NB4 (cell line): ENCODE results near the gene HHIP.

ENCODE experiments used
- DNase-seq: peaks from one replicate; pipeline ENCODE4 v3.0.0; 2010; ENCODE audit warnings: low read depth
- H3K4me3 ChIP-seq: one replicate; pipeline ENCODE4 v1.5.1; 2011; ENCODE audit warnings: mild to moderate bottlenecking, low read depth, low read length, moderate library complexity
- CTCF ChIP-seq: IDR thresholded peaks from one replicate; pipeline ENCODE4 v1.5.1; 2012; ENCODE audit warnings: low read depth, low read length
- MYC ChIP-seq: IDR thresholded peaks from 2 replicates; pipeline ENCODE4 v1.6.1; 2011; ENCODE audit warnings: low read depth, low read length
- POLR2A ChIP-seq: IDR thresholded peaks from 2 replicates; pipeline ENCODE4 v1.6.1; 2011; ENCODE audit warnings: mild to moderate bottlenecking; ENCODE audit not compliant: insufficient read length; ENCODE audit errors: extremely low read depth
- TF ChIP-seq, protein P1 (sequence below): IDR thresholded peaks from 2 replicates; pipeline ENCODE4 v1.6.1; 2011; ENCODE audit warnings: low read depth, low read length

Gene HHIP

DNA sequence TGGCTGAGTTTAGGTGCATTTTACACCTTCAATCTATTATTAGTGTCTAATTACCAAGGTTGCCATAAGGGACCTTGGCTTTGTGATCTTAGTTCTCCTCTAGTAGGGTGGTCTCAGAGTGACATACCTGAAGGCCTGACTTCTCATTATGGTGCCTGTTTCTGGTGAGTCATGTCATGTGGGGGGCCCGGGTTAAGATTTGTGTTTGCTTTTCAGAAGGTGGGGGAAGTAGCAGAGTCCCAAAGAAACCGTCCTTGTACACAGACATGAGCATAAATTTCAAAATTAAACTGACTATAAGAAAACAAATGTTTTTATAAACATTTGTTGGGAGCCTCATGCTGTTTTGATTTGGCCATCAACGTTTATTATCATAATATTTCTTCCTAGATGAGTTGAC lies 74.5 kb downstream of the HHIP start:
- no peak for DNase-seq
- TF ChIP-seq, protein P1, sequence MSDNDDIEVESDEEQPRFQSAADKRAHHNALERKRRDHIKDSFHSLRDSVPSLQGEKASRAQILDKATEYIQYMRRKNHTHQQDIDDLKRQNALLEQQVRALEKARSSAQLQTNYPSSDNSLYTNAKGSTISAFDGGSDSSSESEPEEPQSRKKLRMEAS: no peak
- no peak for TF ChIP-seq POLR2A
- TF ChIP-seq MYC: no peak
- TF ChIP-seq CTCF: no peak
- H3K4me3 ChIP-seq: no peak overlapping the region

- no peak for DNase-seq
- H3K4me3 ChIP-seq: no peak overlapping the region
- TF ChIP-seq CTCF (no peak), POLR2A (no peak), MYC (no peak)
- TF ChIP-seq, protein P1: no peak
Measured at GRCh38 chr4:144721994-144722393, 76.0 kb downstream of the HHIP start.

DNA sequence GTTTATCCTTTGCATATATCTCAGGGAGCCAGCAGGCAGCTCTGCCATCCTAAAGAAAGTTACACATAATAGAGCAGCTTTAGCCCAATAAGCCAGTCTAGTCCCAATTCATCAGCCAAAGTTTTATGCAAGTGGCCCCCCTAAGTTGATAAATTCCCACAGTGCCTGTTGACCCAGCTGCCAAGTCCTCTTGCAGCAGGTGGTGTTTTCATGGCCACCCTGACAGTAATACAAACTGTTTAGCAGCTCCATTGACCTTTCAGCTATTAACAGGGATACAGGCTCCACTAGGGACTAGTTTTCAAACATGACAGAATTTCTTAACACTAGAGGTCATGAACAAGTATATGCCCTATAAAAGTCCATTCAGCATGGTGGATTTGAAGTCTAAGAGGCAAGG lies 77.5 kb downstream of the HHIP start:
- DNase-seq: no peak
- TF ChIP-seq, protein P1: no peak
- no peak for TF ChIP-seq CTCF
- TF ChIP-seq POLR2A: no peak
- TF ChIP-seq MYC: no peak
- no peak overlapping the region for H3K4me3 ChIP-seq

DNA sequence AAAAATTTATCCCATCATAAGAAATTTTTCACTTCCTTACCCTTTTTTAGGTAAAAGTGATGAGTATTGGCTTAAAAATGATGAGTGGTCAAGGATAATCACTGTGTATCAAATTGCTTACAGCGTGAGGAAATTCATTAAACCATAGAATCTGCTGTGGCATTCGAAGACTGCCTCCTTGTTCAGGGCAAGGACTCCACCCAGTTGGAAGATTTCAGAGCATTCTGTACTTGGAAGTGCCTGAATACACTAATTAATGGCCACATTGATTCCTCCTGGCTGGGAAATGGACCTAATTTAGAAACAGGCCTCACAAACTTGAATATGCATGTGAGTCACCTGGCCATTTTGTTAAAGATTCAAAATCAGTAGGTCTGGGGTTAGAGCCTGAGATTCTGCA lies 83.2 kb downstream of the HHIP start:
- TF ChIP-seq, protein P1: no peak
- TF ChIP-seq MYC (no peak), POLR2A (no peak), CTCF (no peak)
- DNase-seq: no peak
- no peak overlapping the region for H3K4me3 ChIP-seq

- DNase-seq: no peak
Measured at GRCh38 chr4:144732584-144733428, 86.8 kb downstream of the HHIP start.

More at GRCh38 chr4:144732584-144733428, 86.8 kb downstream of the HHIP start:
- TF ChIP-seq POLR2A (no peak), MYC (no peak), CTCF (no peak)
- TF ChIP-seq, protein P1: no peak
- no peak overlapping the region for H3K4me3 ChIP-seq
